ENCODE results near the gene TBX15.

DNA sequence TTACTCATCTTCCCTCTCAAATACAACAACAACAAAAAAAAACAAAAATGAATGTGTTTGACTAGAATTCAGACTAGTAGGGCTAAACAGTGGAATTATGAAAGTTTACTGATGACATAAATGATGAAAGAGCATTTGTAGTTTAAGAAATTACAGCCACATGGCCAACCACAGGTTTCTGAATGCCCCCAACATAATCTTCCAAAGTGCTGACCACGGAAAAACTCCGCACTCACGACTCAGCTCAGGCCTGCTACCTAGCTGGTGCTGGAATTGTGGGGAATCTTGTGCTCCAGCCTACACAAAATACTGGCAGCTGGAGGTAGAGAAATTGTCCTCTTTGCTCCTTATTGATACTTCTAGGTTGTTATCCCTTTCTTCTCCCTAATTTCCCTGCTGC, 23.6 kb upstream of the TBX15 start:
- TF ChIP-seq CTCF (IDR thresholded peaks at IDR 0.05) (no peak), POLR2A (IDR thresholded peaks at IDR 0.05) (no peak)
